ENCODE results near the gene CMTM3. TPM values are rescaled to one million over a fixed set of nuclear protein-coding genes. Genes with fewer than 3 reads are reported as not detected.

Gene CMTM3
- total RNA-seq, 1 experiment from 2014 or later = 4.3 TPM

DNA sequence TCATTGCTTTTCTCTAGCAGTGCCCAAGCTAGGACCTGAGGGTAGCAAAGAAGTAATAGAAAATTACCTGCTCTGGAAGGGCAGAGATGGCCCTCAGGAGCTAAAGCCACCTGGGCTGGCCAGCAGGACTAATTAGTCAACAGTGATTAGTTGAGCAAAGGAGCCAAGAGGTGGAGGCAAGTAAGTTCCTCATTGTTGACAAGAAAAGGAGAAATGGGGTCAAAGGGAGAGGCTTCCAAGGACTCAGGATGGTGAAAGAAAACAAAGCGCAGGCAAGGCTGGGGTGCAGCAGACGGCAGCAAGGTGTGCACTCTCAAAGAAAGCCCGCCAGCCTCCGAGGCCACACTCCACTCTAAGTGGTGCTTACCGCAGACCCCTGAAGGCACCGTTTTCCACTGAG, 47.5 kb downstream of the CMTM3 start:
- no peak overlapping the region for H3K27ac Mint-ChIP-seq (ENCODE audit: low read depth, unreplicated experiment)
- peaks cover 44% of the 10 kb centered on the region for H3K4me1 Mint-ChIP-seq (ENCODE audit: insufficient read depth, unreplicated experiment)
- no TSS peak for BruUV-seq (replicated peaks)
- TF ChIP-seq, protein P1, sequence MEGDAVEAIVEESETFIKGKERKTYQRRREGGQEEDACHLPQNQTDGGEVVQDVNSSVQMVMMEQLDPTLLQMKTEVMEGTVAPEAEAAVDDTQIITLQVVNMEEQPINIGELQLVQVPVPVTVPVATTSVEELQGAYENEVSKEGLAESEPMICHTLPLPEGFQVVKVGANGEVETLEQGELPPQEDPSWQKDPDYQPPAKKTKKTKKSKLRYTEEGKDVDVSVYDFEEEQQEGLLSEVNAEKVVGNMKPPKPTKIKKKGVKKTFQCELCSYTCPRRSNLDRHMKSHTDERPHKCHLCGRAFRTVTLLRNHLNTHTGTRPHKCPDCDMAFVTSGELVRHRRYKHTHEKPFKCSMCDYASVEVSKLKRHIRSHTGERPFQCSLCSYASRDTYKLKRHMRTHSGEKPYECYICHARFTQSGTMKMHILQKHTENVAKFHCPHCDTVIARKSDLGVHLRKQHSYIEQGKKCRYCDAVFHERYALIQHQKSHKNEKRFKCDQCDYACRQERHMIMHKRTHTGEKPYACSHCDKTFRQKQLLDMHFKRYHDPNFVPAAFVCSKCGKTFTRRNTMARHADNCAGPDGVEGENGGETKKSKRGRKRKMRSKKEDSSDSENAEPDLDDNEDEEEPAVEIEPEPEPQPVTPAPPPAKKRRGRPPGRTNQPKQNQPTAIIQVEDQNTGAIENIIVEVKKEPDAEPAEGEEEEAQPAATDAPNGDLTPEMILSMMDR (IDR thresholded peaks at IDR 0.05; ENCODE audit: unreplicated experiment) = no peak
- H3K4me3 Mint-ChIP-seq (ENCODE audit: unreplicated experiment) = no peak overlapping the region
- H3K36me3 Mint-ChIP-seq (ENCODE audit: insufficient read depth, unreplicated experiment) = peaks cover 7% of the 10 kb centered on the region
- H3K27me3 Mint-ChIP-seq (ENCODE audit: insufficient read depth, unreplicated experiment) = no peaks in the 10 kb centered on the region
- intact Hi-C loops (cut with micrococcal nuclease) = loop anchor here (1.0 kb wide), 1 partner anchor 44 kb away; no protein-coding TSS in a partner anchor
- no peaks in the 10 kb centered on the region for H3K9me3 Mint-ChIP-seq (ENCODE audit: unreplicated experiment)
- ChIA-PET CTCF (interaction anchor here (0.7 to 4.3 kb wide), 24 partner anchors 10 to 221 kb away, joined by 3 to 102 read pairs (median 8); partner anchors contain the start of genes CMTM2 and DYNC1LI2), POLR2A (interaction anchor here (1.4 to 2.9 kb wide), 2 partner anchors 9 to 44 kb away, joined by 3 to 25 read pairs; no protein-coding TSS in a partner anchor)
- DNase-seq (ENCODE audit: unreplicated experiment) = no peak

DNA sequence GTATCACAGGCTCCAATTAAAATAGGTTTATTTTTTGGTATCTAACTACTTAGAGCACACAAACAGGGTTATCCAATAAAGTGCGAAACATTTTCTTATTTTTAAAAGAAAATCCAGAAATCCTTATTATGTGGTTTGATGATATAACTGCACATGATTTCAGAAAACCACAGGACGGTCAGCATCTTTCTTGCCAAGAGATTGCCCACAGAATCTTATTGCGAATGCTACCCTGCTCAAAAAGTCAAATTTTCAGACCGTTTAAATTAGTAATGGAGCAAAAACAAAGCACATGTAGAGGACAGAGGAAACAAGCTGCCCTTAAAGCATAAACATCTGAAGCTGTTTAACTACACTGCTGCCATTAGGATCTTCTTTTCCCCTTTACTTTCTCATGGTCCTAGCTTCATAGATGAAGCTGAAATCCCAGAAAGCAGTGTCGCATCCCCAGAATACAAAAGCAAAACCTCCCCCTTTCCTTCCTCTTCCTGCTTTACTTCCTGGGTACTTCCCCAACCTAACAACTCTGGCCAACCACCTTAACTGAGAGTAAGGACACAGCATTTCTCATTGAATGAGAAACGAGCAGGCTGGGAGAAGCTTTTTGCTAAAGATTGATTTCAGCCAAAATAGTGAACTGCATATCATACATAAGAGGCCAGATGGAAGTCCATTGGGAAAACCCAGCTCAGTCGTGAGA, 48.3 kb downstream of the CMTM3 start:
- no peak for DNase-seq (ENCODE audit: unreplicated experiment)
- TF ChIP-seq, protein P1 (IDR thresholded peaks at IDR 0.05; ENCODE audit: unreplicated experiment) = no peak
- BruUV-seq (replicated peaks) = no TSS peak
- Mint-ChIP-seq H3K9me3 (ENCODE audit: unreplicated experiment) (no peaks in the 10 kb centered on the region), H3K27ac (ENCODE audit: low read depth, unreplicated experiment) (no peak overlapping the region), H3K4me3 (ENCODE audit: unreplicated experiment) (no peak overlapping the region), H3K27me3 (ENCODE audit: insufficient read depth, unreplicated experiment) (no peaks in the 10 kb centered on the region), H3K4me1 (ENCODE audit: insufficient read depth, unreplicated experiment) (peaks cover 44% of the 10 kb centered on the region), H3K36me3 (ENCODE audit: insufficient read depth, unreplicated experiment) (peaks cover 7% of the 10 kb centered on the region)
- POLR2A ChIA-PET = interaction anchor here (0.5 to 2.9 kb wide), 7 partner anchors 8 to 89 kb away, joined by 3 to 25 read pairs (median 4); no protein-coding TSS in a partner anchor
- CTCF ChIA-PET = interaction anchor here (0.6 to 4.3 kb wide), 12 partner anchors 9 to 215 kb away, joined by 3 to 102 read pairs (median 4); no protein-coding TSS in a partner anchor
- intact Hi-C loops (cut with micrococcal nuclease) = no loop called here

DNA sequence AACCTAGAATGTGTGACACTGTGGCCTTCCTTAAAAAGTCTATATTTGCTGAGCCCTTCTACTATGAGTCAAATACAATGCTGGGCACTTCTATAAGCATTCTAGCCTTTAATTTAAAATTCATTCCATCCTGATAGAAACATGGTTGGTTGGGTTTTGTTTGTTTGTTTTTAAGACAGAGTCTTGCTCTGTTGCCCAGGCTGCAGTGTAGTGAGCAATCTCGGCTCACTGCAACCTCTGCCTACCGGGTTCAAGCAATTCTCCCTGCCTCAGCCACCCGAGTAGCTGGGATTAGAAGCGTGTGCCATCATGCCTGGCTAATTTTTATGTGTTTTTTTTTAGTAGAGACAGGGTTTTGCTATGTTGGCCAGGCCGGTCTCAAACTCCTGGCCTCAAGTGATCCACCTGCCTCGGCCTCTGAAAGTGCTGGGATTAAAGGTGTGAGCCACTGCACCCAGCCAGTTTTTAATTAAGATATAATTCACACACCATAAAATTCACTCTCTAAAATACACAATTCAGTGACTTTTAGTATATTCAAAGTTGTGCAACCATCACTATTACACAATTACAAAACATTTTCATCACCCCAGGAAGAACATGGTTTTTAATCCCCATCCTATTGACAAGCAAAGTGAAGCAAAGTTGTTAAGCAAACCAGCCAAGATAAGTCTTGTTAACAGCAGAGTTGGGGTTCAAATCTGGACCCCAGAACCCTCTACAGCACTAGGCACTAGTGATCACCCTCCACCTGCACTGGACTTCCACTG, 49.3 kb downstream of the CMTM3 start:
- no peaks in the 10 kb centered on the region for H3K27me3 Mint-ChIP-seq (ENCODE audit: insufficient read depth, unreplicated experiment)
- H3K27ac Mint-ChIP-seq (ENCODE audit: low read depth, unreplicated experiment) = peak overlapping the region; percentile 23
- ChIA-PET POLR2A (interaction anchor here (0.7 to 1.2 kb wide), 6 partner anchors 10 to 1773 kb away, joined by 3 to 6 read pairs (median 4); no protein-coding TSS in a partner anchor), CTCF (interaction anchor here (0.6 to 4.3 kb wide), 12 partner anchors 8 to 222 kb away, joined by 3 to 102 read pairs (median 4); no protein-coding TSS in a partner anchor)
- no peak overlapping the region for H3K4me3 Mint-ChIP-seq (ENCODE audit: unreplicated experiment)
- intact Hi-C loops (cut with micrococcal nuclease) = no loop called here
- no TSS peak for BruUV-seq (replicated peaks)
- H3K9me3 Mint-ChIP-seq (ENCODE audit: unreplicated experiment) = no peaks in the 10 kb centered on the region
- peaks cover 44% of the 10 kb centered on the region for H3K4me1 Mint-ChIP-seq (ENCODE audit: insufficient read depth, unreplicated experiment)
- DNase-seq (ENCODE audit: unreplicated experiment) = peak; percentile 56
- TF ChIP-seq, protein P1 (IDR thresholded peaks at IDR 0.05; ENCODE audit: unreplicated experiment) = no peak
- H3K36me3 Mint-ChIP-seq (ENCODE audit: insufficient read depth, unreplicated experiment) = peaks cover 7% of the 10 kb centered on the region

DNA sequence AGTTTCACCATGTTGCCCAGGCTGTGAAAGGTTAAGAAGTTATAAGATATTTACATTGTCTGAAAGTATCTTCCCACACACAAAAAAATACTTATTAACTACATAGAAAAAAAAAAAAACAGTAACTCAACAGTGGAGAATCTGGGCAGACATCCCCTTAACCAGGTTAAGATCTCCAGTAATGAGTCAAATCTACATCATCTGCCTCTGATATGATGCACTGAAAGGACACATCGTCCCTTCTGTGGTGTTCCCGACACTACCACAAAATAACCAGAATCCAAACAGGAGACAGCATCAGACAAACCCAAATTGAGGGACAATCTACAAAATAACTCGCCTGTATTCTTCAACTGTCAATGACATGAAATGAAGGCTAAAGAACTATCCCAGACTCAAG, 52.0 kb downstream of the CMTM3 start:
- DNase-seq (ENCODE audit: unreplicated experiment) = no peak
- H3K9me3 Mint-ChIP-seq (ENCODE audit: unreplicated experiment) = no peaks in the 10 kb centered on the region
- POLR2A ChIA-PET = interaction anchor here (1.2 kb wide), 1 partner anchor 18 kb away, joined by 5 read pairs; no protein-coding TSS in a partner anchor
- H3K4me3 Mint-ChIP-seq (ENCODE audit: unreplicated experiment) = no peak overlapping the region
- TF ChIP-seq, protein P1 (IDR thresholded peaks at IDR 0.05; ENCODE audit: unreplicated experiment) = no peak
- CTCF ChIA-PET = interaction anchor here (0.7 to 1.9 kb wide), 2 partner anchors 64 to 211 kb away, joined by 3 to 12 read pairs; no protein-coding TSS in a partner anchor
- H3K27me3 Mint-ChIP-seq (ENCODE audit: insufficient read depth, unreplicated experiment) = no peaks in the 10 kb centered on the region
- H3K4me1 Mint-ChIP-seq (ENCODE audit: insufficient read depth, unreplicated experiment) = peaks cover 33% of the 10 kb centered on the region
- BruUV-seq (replicated peaks) = no TSS peak
- H3K36me3 Mint-ChIP-seq (ENCODE audit: insufficient read depth, unreplicated experiment) = peaks cover 7% of the 10 kb centered on the region
- intact Hi-C loops (cut with micrococcal nuclease) = no loop called here
- peak overlapping the region; percentile 4 for H3K27ac Mint-ChIP-seq (ENCODE audit: low read depth, unreplicated experiment)
